Central memory CD8-positive, alpha-beta T cell (primary cell): ENCODE data around the gene IFNA21.

ENCODE experiments used
- ATAC-seq: fragments of 150-1000 bp; cut with Tn5 transposase; replicated peaks from 2 replicates; pipeline ENCODE4 v1.10.0; 2022; ENCODE audit warnings: mild to moderate bottlenecking, moderate FRiP score, moderate number of reproducible peaks; ENCODE audit not compliant: poor library complexity, severe bottlenecking; ENCODE audit errors: extremely low read depth
- DNase-seq, 2 donors: peaks; one replicate each; pipeline ENCODE4 v3.0.0; 2021; ENCODE audit warnings: low spot score in 2 of 2
- H3K27ac Mint-ChIP-seq: one replicate; pipeline ENCODE4 v1.8.0; 2022; ENCODE audit warnings: low read depth, mild to moderate bottlenecking, moderate library complexity, mixed read lengths
- H3K27me3 Mint-ChIP-seq: one replicate; pipeline ENCODE4 v1.8.0; 2022; ENCODE audit warnings: mixed read lengths
- H3K36me3 Mint-ChIP-seq: one replicate; pipeline ENCODE4 v1.8.0; 2022; ENCODE audit warnings: mild to moderate bottlenecking, moderate library complexity, mixed read lengths; ENCODE audit not compliant: insufficient read depth
- H3K4me1 Mint-ChIP-seq: one replicate; pipeline ENCODE4 v1.8.0; 2022; ENCODE audit warnings: mixed read lengths
- H3K4me3 Mint-ChIP-seq: one replicate; pipeline ENCODE4 v1.8.0; 2022; ENCODE audit warnings: mild to moderate bottlenecking, moderate library complexity, mixed read lengths
- H3K9me3 Mint-ChIP-seq: one replicate; pipeline ENCODE4 v1.8.0; 2022; ENCODE audit warnings: mixed read lengths

IFNA21 gene

GRCh38 chr9:21121595-21122251, 44.7 kb downstream of the IFNA21 start:
- ATAC-seq = no peak
- Mint-ChIP-seq H3K36me3 (no peaks in the 10 kb centered on the region), H3K27me3 (peaks cover 28% of the 10 kb centered on the region), H3K4me3 (no peak overlapping the region), H3K9me3 (no peaks in the 10 kb centered on the region), H3K4me1 (no peaks in the 10 kb centered on the region), H3K27ac (no peak overlapping the region)
- DNase-seq = no peak

GRCh38 chr9:21121079-21121478, 45.4 kb downstream of the IFNA21 start:
- no peak overlapping the region for H3K27ac Mint-ChIP-seq
- no peaks in the 10 kb centered on the region for H3K9me3 Mint-ChIP-seq
- DNase-seq = no peak
- no peaks in the 10 kb centered on the region for H3K4me1 Mint-ChIP-seq
- ATAC-seq = no peak
- no peaks in the 10 kb centered on the region for H3K36me3 Mint-ChIP-seq
- H3K4me3 Mint-ChIP-seq = no peak overlapping the region
- H3K27me3 Mint-ChIP-seq = peaks cover 28% of the 10 kb centered on the region

GRCh38 chr9:21119093-21119770, 47.2 kb downstream of the IFNA21 start:
- Mint-ChIP-seq H3K27me3 (peaks cover 22% of the 10 kb centered on the region), H3K9me3 (no peaks in the 10 kb centered on the region), H3K27ac (no peak overlapping the region), H3K36me3 (no peaks in the 10 kb centered on the region), H3K4me3 (no peak overlapping the region), H3K4me1 (no peaks in the 10 kb centered on the region)
- no peak for DNase-seq
- ATAC-seq = no peak
